Inflammatory macrophage treated with lipopolysaccharide for 4 hours (primary cell): ENCODE measurements around the gene TMEM41B.
"Not testable (repeated sequence)": the region's sequence is repeated elsewhere in the genome, so short reads cannot be mapped to it uniquely, and the experiment has no call there.

Source experiments
- DNase-seq: peaks from one replicate; pipeline ENCODE4 v3.0.0-alpha.2; 2020

Gene TMEM41B, protein sequence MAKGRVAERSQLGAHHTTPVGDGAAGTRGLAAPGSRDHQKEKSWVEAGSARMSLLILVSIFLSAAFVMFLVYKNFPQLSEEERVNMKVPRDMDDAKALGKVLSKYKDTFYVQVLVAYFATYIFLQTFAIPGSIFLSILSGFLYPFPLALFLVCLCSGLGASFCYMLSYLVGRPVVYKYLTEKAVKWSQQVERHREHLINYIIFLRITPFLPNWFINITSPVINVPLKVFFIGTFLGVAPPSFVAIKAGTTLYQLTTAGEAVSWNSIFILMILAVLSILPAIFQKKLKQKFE

DNA sequence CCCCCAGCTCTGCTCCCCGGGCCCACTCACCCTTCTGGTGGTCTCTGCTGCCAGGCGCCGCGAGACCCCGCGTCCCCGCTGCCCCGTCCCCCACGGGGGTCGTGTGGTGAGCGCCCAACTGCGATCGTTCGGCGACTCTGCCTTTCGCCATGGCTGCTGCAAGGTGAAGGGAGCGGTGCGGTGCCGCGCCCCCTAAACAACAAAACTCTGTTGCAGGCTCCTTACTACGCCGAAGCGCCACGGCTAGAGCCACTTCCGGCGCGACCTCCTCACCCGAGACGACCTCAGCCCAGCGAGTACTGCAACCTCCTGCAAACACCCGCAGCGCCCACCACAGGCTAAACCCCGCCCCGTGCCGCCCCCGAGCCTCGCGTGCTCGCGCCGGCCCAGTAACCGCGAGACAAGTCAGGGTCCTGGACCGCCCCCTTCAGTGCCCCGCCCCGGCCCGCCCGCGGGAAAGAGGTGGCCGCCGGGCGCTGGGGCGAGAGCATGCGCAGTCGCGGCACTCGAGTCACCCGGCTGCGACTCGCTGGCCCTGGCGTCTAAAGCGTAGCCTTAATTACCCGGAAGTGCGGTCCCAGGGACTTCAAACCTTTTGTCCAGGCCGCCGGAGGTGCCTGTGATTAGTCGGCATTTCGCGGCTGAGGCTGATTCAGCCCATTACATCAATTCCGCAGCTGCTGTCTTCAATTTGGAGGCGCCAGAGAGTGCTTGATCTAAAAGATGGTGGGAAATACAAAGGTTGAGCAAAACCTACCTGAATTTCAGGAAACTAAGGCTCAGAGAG is at the start of gene TMEM41B:
TMEM41B (minus strand) TSS at position 303 of the 787 bp plus-strand sequence; CDS start at position 151, 152 bp downstream.
- peak; percentile 100 for DNase-seq

DNA sequence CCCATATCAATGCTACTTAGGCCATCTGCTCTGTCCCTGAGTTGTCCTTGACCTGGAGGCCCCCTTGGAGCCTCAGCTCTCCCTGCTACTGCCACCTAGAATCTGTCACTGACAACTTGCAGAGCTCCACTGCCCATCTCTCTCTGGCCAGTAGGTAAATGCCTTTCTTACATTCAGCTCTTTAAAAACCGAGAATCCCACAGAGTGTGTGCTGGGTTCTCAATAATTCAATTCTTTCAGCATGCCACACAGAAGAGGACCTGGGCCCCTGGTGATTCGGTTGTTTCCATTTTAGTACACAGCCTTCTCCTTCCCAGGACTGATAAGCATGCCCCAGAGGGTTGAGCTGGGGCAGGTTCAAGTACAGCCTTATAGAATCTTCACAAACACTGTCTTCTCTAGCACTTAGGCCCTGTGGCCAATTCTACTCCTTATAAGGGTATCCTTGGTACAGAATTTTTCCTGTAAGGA is 48.0 kb upstream of the TMEM41B start:
- DNase-seq, result no peak

DNA sequence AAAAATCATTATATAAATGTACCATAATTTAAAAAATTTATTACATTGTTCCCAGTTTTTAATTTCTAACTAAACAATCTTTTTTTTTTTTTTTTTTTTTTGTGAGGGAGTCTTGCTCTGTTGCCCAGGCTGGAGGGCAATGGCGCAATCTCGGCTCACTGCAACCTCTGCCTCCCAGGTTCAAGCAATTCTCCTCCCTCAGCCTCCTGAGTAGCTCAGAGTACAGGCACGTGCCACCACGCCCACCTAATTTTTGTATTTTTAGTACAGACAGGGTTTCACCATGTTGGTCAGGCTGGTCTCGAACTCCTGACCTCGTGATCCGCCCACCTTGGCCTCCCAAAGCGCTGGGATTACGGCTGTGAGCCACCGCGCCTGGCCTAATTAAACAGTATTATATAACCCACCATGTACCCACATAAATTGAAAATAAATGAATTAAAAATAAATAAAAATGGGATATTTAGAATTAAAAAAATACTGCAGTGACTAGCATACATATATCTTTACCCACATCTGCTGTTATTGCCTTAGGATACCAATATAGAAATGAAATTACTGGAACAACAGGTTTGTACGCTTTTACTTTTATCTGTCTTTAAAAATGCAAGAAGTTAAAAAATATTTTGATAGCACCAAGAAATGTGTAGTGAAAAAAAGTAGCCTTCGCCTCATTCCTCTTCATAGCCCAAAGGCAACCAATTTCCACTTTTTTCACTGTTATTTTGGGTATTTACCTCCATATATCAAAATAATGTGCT is 46.6 kb upstream of the TMEM41B start:
- DNase-seq, result not testable (repeated sequence)

DNA sequence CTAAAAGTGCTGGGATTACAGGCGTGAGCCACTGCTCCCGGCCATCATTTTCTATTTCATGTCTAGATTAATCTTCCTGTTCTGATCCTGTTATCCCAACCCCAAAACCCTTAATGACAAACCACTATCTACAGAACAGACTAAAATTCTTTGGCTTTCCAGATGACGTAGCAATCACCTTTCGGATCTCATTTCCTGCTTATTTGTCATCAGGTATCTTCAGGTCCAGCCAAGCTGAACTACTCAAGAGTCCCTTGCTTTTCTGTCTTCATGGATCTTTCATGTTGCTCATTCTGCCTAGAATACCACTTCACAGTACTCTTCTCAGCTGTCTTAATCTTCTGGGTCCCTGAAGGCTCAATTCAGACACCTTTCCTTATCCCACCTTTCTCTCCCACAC is 42.6 kb upstream of the TMEM41B start:
- no peak for DNase-seq

DNA sequence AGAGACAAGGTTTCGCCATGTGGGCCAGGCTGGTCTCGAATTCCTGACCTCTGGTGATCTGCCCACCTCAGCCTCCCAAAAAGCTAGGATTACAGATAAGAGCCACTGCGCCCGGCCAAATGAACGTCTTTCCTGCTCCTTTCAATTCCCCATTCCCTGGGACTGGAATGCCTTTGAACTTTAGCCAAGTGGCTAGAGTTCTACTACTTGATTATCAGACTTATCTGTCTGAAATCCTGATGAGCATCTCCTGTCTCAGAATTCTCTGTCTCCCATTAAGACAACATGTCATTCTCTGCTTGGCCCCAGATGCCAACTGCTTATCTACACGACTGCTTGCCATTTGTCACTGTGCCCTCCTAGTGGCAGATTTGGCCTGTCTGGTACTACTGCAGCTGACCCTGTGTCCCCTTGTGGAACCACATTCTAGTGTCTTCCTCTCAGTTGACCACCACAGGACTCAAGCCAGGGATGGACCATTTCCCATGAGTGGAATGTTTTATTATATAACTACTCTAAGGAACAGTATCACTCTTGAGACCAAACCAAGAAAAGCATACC is 37.0 kb upstream of the TMEM41B start:
- DNase-seq, result no peak

DNA sequence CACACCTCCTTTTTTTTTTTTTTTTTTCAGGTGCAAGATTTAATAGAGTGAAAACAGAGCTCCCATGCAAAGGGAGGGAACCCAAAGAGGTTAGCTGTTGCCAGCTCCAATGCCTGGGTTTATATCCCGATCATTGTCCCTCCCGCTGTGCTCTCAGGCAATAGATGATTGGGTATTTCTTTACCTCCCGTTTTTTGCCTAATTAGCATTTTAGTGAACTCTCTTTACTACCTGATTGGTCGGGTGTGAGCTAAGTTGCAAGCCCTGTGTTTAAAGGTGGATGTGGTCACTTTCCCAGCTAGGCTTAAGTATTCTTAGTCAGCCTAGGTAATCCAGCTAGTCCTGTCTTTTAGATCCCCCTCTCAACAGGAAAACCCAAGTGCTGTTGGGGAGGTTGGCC is 33.4 kb upstream of the TMEM41B start:
- DNase-seq, result not testable (repeated sequence)

DNA sequence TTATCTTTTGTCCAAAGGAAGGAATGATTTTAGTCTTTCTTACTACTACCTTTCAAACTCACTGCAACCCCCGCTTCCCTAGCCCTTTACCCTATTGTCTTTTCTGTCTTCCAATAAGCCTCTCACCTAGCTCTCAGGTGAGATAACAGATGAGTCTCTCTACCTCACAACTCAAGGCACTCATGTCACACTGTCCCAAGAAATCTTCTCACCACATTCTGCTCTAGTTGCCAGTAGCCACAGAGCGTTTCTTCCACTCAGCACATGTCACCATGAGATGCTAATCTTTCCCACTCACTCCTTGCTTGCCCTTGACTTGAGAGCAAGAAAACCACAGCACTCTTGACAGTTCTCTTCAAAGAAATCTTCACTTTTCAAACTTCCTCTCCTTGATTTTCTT is 32.7 kb upstream of the TMEM41B start:
- DNase-seq, result no peak

DNA sequence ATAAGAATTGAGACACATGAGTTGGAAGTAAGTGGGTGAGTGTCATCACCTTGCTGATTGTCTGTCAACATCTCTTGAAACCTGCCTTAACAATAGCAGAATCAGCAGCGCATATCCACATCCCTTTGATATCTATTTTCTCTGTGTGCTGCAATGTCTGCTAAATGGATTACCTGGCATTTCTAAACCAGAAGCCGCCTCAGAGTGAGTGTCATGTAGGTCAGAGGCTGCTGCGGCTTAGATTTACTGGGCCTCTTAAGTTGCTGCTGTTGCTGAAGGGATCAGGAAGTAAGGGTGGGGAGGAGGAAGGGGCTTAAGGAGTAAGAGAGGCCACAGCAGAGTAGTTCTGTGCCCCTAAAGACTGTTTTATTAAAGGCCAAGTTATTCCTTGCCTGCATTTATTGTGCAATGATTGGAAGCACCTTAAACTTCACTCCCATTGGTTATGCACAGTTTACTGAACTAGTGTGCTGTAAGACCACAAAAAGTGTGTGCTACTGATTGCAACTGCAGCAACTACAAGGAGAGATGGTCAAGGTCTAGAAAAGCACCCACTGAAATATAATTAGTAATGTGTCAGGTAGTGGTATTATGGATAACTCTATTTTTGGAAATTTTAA is 29.8 kb upstream of the TMEM41B start:
- DNase-seq, result no peak

DNA sequence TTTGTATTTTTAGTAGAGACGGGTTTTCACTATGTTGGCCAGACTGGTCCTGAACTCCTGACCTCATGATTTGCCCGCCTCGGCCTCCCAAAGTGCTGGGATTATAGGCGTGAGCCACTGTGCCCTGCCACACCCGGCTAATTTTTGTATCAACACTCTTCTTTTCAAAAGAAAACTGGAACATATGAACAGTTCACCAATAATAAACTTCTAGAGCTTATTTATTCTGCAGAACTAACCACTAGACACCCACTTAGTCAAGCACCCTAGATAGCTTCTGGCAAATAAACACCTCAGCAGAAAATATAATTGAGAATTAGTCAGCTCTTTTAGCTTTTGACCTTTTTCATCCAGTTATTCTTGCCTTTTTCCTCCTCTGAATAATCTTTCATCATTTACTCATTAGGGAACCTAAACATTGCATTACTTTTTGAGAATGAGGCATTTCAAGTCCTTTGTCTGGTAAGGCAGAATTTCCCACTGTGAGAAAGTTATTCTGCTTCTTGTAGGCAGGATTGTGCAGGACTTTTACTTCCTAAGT is 27.3 kb upstream of the TMEM41B start:
- no peak for DNase-seq

DNA sequence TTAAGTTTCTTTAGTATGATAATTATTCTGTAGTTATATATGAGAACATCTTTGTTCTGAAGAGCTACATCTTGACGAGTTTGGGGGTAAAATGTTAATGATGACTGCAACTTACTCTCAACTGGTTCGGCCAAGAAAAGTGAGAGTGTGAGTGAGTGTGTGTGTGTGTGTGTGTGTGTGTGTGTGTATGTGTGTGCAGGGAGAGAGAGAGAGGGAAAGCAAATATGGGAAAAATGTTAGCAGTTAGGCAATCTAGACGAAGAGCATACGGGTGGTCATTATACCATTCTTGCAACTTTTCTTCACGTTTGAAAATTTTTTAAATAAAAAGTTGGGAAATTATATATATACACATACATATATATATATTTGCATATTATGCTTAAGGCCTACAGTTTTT is 18.3 kb upstream of the TMEM41B start:
- no peak for DNase-seq

DNA sequence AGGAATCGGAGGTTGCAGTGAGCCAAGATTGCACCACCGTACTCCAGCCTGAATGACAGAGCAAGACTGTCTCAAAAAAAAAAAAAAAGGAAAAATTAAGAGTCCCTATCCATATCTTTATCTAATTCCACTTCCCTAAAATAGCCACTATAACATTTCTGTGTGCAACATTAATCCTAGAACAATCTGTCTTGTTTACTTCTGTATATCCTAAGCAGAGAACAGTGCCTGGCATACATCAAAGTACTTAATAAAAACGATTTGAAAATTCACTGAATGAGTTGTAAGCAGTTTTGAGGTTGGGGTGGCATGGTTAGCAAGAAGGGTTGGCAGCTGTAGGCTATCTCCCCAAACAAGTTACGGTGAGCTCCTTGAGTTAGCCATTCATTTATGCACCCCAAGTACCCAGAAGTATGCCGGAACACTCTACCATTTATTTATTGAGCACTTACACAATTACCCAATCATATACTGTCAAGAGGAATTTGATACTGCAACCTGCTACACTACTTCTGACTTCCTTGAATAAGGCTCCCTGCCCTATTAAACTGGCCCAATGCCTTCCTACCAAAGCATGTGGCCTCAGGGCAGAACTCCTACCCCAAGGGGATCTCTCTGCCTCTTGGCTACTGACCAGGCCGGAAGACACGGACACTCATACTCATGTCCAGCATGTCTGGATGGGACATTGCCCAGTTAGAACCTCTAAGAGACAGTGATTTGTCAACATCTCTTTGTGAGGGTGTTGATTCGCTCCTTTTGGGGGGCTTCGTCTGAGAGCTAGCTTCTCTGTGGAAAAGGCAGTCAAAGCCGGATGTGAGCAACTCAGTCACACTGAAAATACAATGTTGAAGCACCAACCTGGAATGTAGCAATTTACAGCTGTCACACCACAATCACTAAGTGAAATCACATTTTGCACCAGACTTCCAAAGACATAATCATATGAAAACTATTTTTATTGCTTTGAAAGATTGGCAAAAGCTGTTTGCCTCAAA is 16.3 kb upstream of the TMEM41B start:
- no peak for DNase-seq

DNA sequence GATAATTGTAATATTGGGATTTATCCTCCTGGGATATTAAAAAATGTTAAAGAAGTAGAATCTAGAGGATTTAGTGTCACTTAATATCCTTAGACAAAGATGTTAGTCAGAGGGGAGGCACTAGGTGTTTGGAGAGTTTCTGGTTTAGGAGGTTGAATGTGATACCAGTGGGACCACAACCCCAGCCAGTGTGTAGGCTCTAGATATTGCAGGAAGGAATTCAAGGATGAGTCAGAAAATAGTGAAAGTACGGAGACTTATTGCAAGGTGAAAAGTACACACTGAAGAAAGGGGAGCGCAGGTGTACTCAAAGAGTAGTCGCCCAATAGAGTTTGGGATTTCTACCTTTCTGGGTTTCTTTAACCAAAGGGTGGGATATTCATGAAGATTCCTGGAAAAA is 5.7 kb upstream of the TMEM41B start:
- DNase-seq, result no peak

DNA sequence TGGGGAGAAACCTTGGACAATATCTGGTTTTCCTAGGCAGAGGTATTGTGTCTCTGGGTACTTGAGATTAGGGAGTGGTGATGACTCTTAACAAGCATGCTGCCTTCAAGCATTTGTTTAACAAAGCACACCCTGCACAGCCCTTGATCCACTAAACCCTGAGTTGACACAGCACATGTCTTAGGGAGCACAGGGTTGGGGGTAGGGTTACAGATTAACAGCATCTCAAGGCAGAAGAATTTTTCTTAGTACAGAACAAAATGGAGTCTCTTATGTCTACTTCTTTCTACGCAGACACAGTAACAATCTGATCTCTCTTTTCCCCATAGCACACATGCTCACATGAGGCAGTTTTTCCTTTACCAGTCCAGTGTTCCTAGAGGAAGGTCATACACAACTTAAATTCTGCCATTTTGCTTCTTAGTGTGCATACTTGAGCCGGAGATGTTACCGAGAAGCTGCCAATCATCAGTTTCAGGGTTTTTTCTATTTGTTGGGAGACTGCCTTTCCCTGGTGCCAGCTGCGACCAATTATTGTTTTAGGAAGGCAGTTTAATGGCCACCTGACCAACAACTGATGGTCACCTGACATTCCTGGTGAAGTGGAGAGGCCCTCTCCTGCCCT is 5.1 kb upstream of the TMEM41B start:
- not testable (repeated sequence) for DNase-seq

DNA sequence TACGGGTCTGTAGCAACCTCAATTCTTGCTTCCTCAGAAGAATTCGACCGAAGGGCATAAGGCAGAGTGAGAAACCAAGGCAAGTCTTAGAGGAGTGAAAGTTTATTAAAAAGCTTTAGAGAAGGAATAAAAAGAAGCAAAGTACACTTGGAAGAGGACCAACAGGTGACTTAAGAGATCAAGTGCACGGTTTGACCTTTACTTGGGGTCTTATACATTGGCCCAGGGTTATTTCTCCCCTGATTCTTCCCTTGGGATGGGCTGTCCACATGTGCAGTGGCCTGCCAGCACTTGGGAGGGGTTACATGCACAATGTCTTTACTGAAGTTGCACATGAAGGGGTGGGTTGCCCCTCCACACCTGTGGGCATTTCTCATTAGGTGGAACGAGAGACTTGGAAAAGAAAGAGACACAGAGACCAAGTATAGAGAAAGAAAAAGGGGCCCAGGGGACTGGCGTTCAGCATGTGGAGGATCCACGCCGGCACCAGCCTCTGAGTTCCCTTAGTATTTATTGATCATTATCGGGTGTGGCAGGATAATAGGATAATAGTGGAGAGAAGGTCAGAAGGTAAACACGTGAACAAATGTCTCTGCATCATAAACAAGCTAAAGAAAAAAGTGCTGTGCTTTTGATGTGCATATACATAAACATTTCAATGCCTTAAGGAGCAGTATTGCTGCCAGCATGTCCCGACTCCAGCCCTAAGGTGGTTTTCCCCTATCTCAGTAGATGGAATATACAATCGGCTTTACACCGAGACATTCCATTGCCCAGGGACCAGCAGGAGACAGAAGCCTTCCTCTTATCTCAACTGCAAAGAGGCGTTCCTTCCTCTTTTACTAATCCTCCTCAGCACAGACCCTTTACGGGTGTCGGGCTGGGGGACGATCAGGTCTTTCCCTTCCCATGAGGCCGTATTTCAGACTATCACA is 4.3 kb upstream of the TMEM41B start:
- DNase-seq, result not testable (repeated sequence)

DNA sequence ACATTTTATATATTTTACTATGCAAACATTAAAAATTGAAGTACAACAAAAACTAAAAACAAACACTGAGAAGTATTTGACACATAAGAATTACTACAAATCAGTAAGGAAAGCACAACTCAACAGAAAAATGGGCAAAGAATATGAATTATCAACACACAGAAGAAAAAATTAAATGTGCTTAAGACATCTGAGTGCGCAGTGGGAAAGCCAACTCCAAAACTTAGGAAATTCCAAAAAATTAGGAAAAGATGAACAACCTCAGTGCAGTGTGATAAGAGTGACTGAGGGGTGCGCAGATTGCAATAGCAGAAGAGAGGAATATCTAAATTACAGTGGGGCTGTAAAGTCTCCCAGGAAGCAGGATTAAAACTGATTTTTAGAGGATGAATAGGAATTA is 1.9 kb upstream of the TMEM41B start:
- no peak for DNase-seq

DNA sequence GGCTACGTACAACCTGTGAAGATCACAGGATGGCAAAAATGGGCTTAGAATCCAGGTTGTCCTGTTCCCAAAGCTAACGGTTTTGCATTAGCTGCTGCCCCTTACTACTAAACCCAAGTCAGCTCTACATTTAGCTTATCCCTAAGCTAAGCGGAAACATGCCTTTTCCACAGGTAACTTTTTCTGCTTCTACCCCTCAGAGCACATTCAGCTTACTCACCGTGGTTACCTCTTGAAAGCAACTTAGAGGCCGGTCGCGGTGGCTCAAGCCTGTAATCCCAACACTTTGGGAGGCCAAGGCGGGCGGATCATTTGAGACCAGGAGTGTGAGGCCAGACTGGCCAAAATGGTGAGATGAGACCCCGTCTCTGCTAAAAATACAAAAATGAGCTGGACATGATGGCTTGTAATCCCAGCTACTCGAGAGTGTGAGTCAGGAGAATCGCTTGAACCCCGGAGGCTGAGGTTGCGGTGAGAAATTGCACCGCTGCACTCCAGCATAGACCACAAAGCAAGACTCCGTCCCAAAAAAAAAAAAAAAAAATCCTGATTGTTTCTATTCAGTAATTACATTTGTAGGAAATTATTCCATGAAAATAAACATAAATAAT is 790 bp upstream of the TMEM41B start:
- DNase-seq, result no peak

DNA sequence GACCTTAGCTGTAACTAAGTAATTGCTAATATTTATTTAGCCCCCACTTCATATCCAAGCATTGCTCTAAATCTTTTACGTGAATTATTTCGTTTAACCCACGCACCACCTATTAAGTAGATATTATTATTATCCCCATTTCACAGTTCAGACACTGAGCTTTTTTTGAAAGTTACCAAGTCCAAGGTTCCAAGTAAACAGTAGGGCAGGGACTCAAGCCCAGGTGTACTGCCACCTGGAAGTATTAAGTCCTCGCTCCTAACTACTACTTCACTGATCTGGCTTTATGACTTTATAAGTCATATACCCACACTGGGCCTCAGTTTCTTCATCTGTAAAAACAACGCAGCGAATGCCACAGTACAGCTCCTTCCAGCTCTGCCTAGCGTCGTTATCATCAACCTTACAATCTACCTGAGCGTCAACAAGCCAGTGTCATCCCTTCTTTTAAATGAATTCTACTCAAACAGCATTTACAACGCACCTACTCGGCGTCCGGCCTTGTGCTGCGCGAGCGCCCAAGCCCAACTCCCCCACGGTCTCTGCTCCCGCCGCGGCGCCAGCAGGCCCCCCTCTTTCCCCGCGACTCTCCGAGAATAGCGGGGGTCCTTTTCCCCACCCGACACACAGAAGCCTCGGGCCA is 624 bp downstream of the TMEM41B start:
- peak; percentile 12 for DNase-seq

DNA sequence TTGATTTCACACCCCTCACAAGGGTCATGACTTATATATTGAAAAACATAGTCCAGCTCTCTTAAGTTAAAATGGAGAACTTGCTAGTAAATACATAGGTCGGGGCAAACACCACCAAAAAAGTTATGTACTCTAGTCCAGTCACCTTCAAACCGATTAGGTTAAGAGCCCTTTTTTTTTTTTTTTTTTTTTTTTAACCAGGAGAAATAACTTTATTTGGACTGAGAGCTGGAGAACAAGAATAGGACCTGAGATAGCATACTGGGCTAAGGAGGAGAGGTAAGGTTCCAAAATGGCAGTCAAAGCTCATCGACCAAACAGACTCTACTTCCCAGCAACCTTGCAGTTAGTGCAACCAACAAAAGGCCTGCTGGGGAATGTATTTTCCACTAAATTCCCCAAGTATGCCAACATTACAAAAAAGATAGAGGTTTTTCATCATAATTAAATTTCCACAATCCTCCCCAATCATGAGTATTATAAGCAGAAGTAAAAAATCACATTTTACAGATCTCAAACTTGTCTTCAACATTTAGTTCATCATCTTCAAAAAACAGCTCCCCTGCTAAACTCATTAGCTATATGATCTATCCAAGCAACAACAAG is 3.8 kb downstream of the TMEM41B start:
- DNase-seq, result no peak
